OCI-LY3 (cell line): ENCODE data around the gene KDM3A.

Experiments
- H2AFZ ChIP-seq: fragments of 200-600, 300-600 bp; shearing (Covaris generic); 2 replicates; pipeline ENCODE4 v1.6.0; 2014; ENCODE audit warnings: antibody characterized with exemption, low read depth, low read length
- H3K27ac ChIP-seq: fragments of 200-600, 300-600 bp; sonication (generic); 2 replicates; pipeline ENCODE4 v1.5.1; 2014; ENCODE audit warnings: mild to moderate bottlenecking, low read length, moderate library complexity, mixed read lengths
- H3K27me3 ChIP-seq: fragments of 200-600, 300-600 bp; sonication (generic); 2 replicates; pipeline ENCODE4 v1.6.1; 2014; ENCODE audit warnings: low read depth, low read length, mixed read lengths
- H3K36me3 ChIP-seq: fragments of 200-600, 300-600 bp; sonication (generic); replicated peaks from 2 replicates; pipeline ENCODE3; 2014; ENCODE audit warnings: low read depth, low read length, mixed read lengths
- H3K4me1 ChIP-seq: fragments of 300-600, 200-600 bp; sonication (generic); 2 replicates; pipeline ENCODE4 v1.6.1; 2014; ENCODE audit warnings: low read length, mixed read lengths
- H3K4me2 ChIP-seq: fragments of 200-600, 300-600 bp; sonication (generic); 2 replicates; pipeline ENCODE4 v1.6.1; 2014; ENCODE audit warnings: low read length, mixed read lengths
- H3K4me3 ChIP-seq: fragments of 300-600, 200-600 bp; sonication (generic); 2 replicates; pipeline ENCODE4 v1.5.1; 2014; ENCODE audit warnings: antibody characterized with exemption, mild to moderate bottlenecking, low read length, moderate library complexity
- H3K79me2 ChIP-seq: fragments of 300-600, 200-600 bp; shearing (Covaris generic); 2 replicates; pipeline ENCODE4 v1.6.1; 2014; ENCODE audit warnings: mild to moderate bottlenecking, low read length, mixed read lengths
- H3K9ac ChIP-seq: fragments of 300-600, 200-600 bp; shearing (Covaris generic); 2 replicates; pipeline ENCODE4 v1.6.0; 2014; ENCODE audit warnings: mild to moderate bottlenecking, low read length, moderate library complexity
- H3K9me3 ChIP-seq: fragments of 200-600, 300-600 bp; shearing (Covaris generic); 2 replicates; pipeline ENCODE4 v1.6.1; 2014; ENCODE audit warnings: low read length, mixed read lengths; ENCODE audit not compliant: insufficient read depth
- H4K20me1 ChIP-seq: fragments of 200-600, 300-600 bp; sonication (generic); 2 replicates; pipeline ENCODE4 v1.6.1; 2016; ENCODE audit warnings: low read length, mixed read lengths; ENCODE audit not compliant: insufficient read depth
- CTCF ChIP-seq: fragments of 200-600, 300-600 bp; sonication (generic); IDR thresholded peaks from 2 replicates; pipeline ENCODE4 v1.5.1; 2014; ENCODE audit warnings: antibody characterized with exemption, low read length, low read depth
- EZH2phosphoT487 ChIP-seq: fragments of 200-600 bp; shearing (Covaris generic); IDR thresholded peaks from 2 replicates; pipeline ENCODE4 v1.6.1; 2018; ENCODE audit warnings: antibody characterized with exemption, mixed run types, low read depth

Gene KDM3A

GRCh38 chr2:86414996-86415395, 26.2 kb upstream of the KDM3A start:
- no peaks in the 10 kb centered on the region for H3K79me2 ChIP-seq
- no peaks in the 10 kb centered on the region for H3K27me3 ChIP-seq
- H3K27ac ChIP-seq: no peak overlapping the region
- TF ChIP-seq EZH2phosphoT487 (no peak), CTCF (no peak)
- no peaks in the 10 kb centered on the region for H3K36me3 ChIP-seq
- H3K4me3 ChIP-seq: no peak overlapping the region
- H2AFZ ChIP-seq: no peak overlapping the region
- no peak overlapping the region for H3K4me2 ChIP-seq
- H3K9me3 ChIP-seq: 0 out of 2 replicates have a peak, but pooled peaks cover 5% of the 10 kb centered on the region
- no peaks in the 10 kb centered on the region for H4K20me1 ChIP-seq
- H3K4me1 ChIP-seq: peaks cover 27% of the 10 kb centered on the region
- no peak overlapping the region for H3K9ac ChIP-seq

- no peak for TF ChIP-seq EZH2phosphoT487
- TF ChIP-seq CTCF: no peak
- no peaks in the 10 kb centered on the region for H3K27me3 ChIP-seq
- no peak overlapping the region for H3K4me3 ChIP-seq
- no peak overlapping the region for H3K4me2 ChIP-seq
- no peaks in the 10 kb centered on the region for H4K20me1 ChIP-seq
- no peaks in the 10 kb centered on the region for H3K79me2 ChIP-seq
- H3K9me3 ChIP-seq: no peaks in the 10 kb centered on the region
- no peak overlapping the region for H2AFZ ChIP-seq
- H3K4me1 ChIP-seq: peaks cover 27% of the 10 kb centered on the region
- no peak overlapping the region for H3K27ac ChIP-seq
- H3K9ac ChIP-seq: no peak overlapping the region
- no peaks in the 10 kb centered on the region for H3K36me3 ChIP-seq
Observed at GRCh38 chr2:86416146-86416545, 25.0 kb upstream of the KDM3A start.

- Histone ChIP-seq H3K79me2 (no peaks in the 10 kb centered on the region), H3K9me3 (no peaks in the 10 kb centered on the region), H3K4me2 (no peak overlapping the region), H3K27me3 (no peaks in the 10 kb centered on the region), H3K27ac (no peak overlapping the region), H2AFZ (no peak overlapping the region), H3K4me3 (no peak overlapping the region), H4K20me1 (no peaks in the 10 kb centered on the region), H3K4me1 (peaks cover 27% of the 10 kb centered on the region), H3K36me3 (no peaks in the 10 kb centered on the region), H3K9ac (no peak overlapping the region)
- no peak for TF ChIP-seq CTCF
- TF ChIP-seq EZH2phosphoT487: no peak
Observed at GRCh38 chr2:86417961-86418360, 23.2 kb upstream of the KDM3A start.

- Histone ChIP-seq H3K4me3 (no peak overlapping the region), H3K27me3 (no peaks in the 10 kb centered on the region), H4K20me1 (no peaks in the 10 kb centered on the region), H3K79me2 (no peaks in the 10 kb centered on the region), H3K36me3 (no peaks in the 10 kb centered on the region), H3K4me1 (peaks cover 10% of the 10 kb centered on the region), H3K4me2 (no peak overlapping the region), H3K9me3 (no peaks in the 10 kb centered on the region), H3K27ac (no peak overlapping the region), H2AFZ (no peak overlapping the region), H3K9ac (no peak overlapping the region)
- TF ChIP-seq CTCF: no peak
- TF ChIP-seq EZH2phosphoT487: no peak
Observed at GRCh38 chr2:86420913-86421312, 20.3 kb upstream of the KDM3A start.
